Activated T-cell treated with anti-CD3 and anti-CD28 coated beads, Interleukin-2, amount 50 U/mL, for 1 hour (primary cell): ENCODE results near the gene TIGD1.

ENCODE experiments used
- DNase-seq: peaks from one replicate; pipeline ENCODE4 v3.0.0-alpha.2; 2020

TIGD1 gene

GRCh38 chr2:232521959-232522622 is 28.3 kb downstream of the TIGD1 start:
- DNase-seq, result peak; percentile 79

GRCh38 chr2:232521098-232521497 is 29.3 kb downstream of the TIGD1 start:
- DNase-seq, result no peak

GRCh38 chr2:232520489-232520888 is 29.9 kb downstream of the TIGD1 start:
- no peak for DNase-seq

GRCh38 chr2:232519581-232520438 is 30.5 kb downstream of the TIGD1 start, which contains the start of gene PRSS56:
PRSS56 (plus strand) TSS chr2:232520388; CDS start chr2:232520599, 211 bp downstream.
- DNase-seq, result no peak

- no peak for DNase-seq
Observed at GRCh38 chr2:232518844-232519243, 31.5 kb downstream of the TIGD1 start.

GRCh38 chr2:232516551-232516950 is 33.8 kb downstream of the TIGD1 start:
- DNase-seq, result no peak

GRCh38 chr2:232515639-232516038 is 34.7 kb downstream of the TIGD1 start:
- no peak for DNase-seq

GRCh38 chr2:232513353-232513752 is 37.0 kb downstream of the TIGD1 start:
- DNase-seq, result no peak

- DNase-seq, result no peak
Observed at GRCh38 chr2:232512602-232513001, 37.8 kb downstream of the TIGD1 start.

- no peak for DNase-seq
Observed at GRCh38 chr2:232511336-232511890, 38.9 kb downstream of the TIGD1 start.

GRCh38 chr2:232508251-232508650 is 42.1 kb downstream of the TIGD1 start:
- no peak for DNase-seq

- DNase-seq, result no peak
Observed at GRCh38 chr2:232506709-232507108, 43.6 kb downstream of the TIGD1 start.

GRCh38 chr2:232505856-232506255 is 44.5 kb downstream of the TIGD1 start:
- DNase-seq, result no peak

- DNase-seq, result no peak
Observed at GRCh38 chr2:232504438-232504837, 45.9 kb downstream of the TIGD1 start.

- no peak for DNase-seq
Observed at GRCh38 chr2:232503809-232504323, 46.5 kb downstream of the TIGD1 start.

- peak; percentile 71 for DNase-seq
Observed at GRCh38 chr2:232502911-232503808, 47.2 kb downstream of the TIGD1 start.

GRCh38 chr2:232502511-232502910 is 47.8 kb downstream of the TIGD1 start:
- no peak for DNase-seq

- DNase-seq, result no peak
Observed at GRCh38 chr2:232501794-232502390, 48.5 kb downstream of the TIGD1 start.

- DNase-seq, result no peak
Observed at GRCh38 chr2:232501331-232501771, 49.0 kb downstream of the TIGD1 start.

- DNase-seq, result no peak
Observed at GRCh38 chr2:232498452-232498851, 51.9 kb downstream of the TIGD1 start.
